NCI-H1694 treated with DMSO at 0.1 percent for 48 hours (cell line): ENCODE data around the gene SPIN1.

Source experiments
- DNase-seq: peaks from one replicate; lab custom pipeline; 2025; lab: John Stamatoyannopoulos, UW

SPIN1 gene

DNA sequence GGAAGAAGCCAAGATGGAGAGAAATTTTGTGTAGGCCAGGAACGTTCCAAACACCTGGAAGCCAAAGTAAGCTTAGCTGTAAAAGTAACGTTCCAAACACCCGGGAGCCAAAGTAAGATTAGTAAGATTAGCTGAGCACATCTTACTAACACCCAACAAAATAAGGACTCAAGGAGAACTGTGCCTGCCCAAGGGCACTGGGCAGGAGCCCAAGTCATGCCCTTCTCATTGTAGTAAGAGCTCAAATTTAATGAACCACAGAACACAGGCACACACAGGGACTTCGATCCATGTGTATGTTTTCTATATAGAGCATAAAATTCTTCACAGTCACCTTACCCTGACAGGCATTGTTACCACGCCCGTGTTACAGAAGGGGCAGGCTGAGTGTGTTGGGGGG is 110.6 kb downstream of the SPIN1 start:
- no peak for DNase-seq

DNA sequence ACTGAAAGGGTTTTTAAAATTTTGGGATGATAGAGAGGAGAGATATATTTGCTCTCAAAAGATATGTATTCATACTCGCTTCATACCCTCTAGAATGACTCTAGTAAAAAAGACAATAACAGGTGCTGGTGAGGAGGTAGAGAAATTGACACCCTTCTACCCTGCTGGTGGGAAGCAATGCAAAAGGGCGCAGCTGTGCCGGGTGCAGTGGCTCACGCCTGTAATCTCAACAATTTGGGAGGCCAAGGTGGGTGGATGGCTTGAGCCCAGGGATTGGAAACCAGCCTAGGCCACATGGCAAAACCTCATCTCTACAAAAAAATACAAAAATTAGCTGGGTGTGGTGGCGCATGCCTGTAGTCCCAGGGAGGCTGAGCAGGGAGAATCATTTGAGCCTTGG is 112.8 kb downstream of the SPIN1 start:
- DNase-seq = no peak

DNA sequence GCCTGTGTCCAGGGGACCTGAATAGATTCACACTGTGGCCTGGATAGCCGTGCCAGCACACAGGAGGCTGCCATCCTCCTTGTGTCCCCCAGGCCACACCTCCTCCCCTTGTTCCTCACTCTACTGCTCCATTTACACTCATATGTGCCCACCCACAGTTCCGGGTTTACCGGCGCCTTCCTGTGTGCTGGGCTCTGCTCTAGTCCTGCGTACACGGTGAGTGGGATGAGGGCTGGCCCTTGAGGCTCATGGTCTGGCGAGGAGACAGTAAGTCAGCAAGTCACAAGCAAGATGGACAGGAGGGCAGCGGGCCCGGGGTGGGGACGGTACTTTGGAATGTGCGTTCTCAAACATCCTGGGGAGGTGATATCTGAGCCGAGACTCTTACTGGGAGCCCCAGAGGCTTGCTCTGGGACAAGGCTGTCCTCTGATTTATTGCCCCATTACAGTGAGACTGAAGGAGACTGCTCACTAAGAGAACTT is 114.3 kb downstream of the SPIN1 start:
- no peak for DNase-seq

DNA sequence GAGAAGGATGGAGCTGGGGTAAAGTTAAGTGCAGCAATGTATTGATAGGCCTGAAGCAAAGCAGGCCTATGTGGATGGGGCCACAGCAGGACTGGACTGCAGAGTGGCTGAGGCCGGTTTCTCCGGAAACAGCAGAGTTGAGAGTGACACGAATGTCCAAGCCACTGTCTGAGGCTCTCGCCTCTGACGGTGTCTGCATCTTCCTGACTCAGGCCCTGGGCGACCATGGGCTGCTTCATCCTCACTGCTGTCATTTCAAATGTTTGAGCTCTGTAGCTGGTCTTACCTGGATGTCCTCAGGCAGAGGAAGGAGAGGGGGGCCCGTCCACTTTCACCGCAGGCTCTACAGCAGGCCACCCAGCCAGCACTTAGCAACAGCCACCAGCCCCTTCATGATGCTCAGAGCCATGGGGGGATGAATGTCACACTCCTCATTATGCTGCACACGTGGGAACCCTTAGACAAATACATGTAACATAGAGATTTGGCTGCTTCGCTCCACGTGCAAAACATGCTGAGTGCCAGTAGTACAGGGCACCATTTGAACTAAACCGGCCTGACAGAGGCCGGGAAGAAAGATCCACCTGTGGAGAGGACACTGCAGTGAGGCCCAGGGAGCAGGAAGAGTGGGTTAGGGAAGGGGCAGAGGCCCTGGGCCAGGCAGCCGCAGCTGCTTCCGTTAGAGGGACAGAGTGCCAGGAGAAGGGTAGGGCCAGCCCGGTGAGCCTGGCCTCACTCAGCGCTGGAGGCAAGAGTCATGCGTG is 115.0 kb downstream of the SPIN1 start:
- no peak for DNase-seq

DNA sequence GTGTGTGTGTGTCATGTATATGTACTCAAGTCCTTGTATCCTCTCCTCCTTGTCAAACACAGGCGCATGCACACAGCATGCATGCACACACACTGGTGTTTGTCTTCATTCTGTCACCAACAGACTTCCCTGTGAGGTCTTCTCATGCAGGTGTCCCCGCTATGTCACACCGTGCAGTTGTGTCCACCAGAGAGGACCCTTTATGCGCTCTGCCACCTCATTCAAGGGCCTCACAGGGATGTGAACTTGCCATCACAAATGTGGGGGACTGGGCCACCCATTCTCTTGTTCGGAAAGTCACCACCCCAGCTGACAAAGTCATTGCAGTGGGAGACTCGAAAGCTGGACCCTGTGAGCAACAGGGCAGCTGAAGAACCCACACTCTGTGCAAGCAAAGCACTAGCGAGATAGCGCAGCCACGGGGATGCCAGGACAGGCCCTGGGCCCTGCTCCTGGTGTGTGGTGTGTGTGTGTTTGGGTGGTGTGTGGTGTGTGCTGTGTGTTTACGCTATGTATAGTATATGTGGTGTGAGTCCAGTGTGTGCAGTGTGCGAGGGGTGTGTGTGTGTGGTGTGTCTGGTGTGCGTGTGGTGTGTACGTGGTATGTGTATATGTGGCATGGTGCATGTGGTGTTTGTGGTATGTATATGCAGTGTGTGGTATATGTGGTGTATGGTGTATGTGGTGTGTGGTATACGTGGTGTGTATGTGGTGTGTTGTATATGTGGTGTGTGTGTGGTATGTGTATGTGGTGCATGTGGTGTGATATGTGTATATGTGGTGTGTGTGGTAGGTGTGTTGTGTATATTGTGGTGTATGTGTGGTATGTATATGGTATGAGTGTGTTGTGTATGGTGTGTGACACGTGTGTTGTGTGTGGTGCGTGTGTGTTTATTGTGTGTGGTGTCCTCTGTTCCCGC is 115.9 kb downstream of the SPIN1 start:
- DNase-seq = no peak

DNA sequence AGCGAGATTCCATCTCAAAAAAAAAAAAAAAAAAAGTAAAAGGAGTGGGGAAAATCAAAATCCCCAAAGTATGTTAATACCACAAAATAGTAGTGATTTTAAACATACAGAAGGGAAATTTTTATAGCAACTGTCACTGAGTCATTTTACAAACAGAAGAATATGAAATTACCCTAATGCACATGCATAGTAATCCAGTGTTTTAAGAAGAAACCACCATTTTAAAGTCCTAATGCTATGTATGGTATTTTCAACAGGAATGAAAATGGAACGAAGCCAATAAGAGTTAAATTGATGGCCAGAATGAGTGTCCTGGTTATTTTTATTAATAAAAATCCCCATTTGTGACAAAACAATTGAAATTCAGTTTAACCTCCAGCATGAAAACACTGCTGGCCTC is 120.1 kb downstream of the SPIN1 start:
- DNase-seq = no peak

DNA sequence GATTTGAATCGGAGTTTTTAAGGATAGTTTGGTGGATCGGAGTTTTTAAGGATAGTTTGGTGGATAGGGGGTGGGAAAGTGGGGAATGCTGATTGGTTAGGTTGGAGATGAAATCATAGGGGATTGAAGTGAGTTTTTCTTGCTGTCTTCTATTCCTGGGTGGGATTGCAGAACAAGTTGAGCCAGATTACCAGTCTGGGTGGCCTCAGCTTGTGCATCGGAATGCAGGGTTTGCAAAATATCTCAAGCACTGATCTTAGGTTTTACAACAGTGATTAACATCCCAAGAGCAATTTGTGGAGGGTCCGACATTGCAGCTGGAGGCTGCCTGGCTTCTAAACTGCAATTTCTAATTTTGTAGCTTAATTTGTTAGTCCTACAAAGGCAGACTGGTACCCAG is 123.7 kb downstream of the SPIN1 start:
- no peak for DNase-seq

DNA sequence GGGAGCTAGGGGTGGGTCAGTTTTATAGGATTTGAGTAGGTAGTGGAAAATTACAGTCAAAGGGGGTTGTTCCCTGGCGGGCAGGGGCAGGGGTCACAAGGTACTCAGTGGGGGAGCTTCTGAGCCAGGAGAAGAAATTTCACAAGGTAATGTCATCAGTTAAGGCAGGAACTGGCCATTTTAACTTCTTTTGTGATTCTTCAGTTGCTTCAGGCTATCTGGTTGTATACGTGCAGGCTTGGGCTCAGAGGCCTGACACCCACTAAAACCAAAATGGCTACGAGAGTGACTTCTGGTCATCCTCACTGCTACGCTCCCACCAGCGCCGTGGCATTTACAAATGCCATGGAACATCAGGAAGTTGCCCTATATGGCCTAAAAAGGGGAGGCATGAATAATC is 126.0 kb downstream of the SPIN1 start:
- DNase-seq = no peak

DNA sequence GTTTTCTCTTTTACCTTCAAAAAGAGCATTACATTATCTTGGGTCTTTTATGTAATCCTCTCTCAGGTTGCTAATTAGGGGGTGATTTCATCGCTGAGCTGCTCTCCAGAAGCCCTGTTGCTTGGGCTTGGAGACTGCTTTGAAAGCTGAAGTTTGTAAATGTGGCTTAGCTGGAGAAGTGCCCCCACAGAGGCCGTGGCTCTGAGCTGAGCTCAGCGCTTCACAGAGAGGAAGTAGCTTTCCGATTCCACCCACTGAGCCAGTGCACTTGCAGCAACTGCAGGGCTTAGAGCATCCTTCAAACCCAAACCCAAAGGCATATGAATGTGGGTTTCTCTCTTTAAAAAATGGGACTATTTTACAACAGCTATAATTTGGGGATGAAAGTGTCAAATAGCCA is 133.1 kb downstream of the SPIN1 start:
- no peak for DNase-seq

DNA sequence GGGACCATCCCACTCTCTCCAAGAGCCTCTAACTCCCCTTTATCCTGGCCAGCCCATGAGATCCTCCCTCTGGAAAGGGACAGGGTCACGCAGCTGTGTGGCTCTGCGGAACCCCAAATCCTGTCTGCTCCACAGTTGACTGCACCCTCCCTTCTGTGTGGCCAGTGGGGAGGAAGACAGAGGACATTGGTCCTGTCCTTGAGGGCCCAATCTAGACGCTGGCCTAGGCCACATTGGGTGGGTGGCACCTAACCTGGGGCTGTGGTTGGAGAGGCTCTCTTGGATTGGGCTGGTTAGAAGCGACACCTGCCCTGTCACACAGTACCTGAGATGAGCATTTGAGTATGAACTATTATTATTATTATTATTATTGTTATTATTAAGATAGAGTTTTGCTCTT is 134.1 kb downstream of the SPIN1 start:
- no peak for DNase-seq

DNA sequence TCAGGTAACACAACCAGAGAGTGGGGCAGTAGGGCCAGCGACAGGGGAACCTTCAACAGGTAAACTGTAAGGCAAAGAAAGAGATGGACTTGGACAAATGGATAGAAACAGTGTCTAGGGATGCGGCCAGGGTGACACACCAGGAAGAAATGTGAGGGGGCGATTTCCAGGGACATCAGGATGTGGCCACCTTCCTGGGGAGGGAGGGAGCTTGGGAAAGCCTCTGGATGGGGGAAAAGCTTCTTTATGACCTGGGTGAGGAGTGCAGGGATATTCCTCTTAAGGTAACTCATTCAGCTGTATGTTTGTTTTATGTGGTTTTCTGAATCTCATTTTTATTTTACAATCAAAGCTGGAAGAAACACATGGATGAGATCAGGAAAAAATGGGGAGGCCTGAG is 134.8 kb downstream of the SPIN1 start:
- no peak for DNase-seq

DNA sequence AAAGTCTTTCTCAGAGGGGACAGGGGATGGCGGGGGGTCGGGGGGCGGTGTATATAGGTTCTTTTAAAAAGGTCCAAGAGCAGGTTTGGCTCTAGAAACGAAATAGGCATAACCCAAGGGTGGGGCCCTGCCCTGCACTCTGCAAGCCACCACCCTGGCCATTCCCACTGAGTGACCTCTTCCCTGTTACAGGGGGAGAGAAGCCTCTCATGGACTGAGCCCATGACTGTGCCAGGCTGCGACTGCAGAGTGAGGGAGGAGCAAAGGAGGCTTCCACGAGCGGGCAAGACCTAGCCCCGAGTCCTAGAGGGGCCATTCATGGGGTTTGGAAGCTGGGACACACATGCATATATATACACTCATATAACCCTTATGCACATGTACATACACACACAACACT is 136.7 kb downstream of the SPIN1 start:
- DNase-seq = no peak

DNA sequence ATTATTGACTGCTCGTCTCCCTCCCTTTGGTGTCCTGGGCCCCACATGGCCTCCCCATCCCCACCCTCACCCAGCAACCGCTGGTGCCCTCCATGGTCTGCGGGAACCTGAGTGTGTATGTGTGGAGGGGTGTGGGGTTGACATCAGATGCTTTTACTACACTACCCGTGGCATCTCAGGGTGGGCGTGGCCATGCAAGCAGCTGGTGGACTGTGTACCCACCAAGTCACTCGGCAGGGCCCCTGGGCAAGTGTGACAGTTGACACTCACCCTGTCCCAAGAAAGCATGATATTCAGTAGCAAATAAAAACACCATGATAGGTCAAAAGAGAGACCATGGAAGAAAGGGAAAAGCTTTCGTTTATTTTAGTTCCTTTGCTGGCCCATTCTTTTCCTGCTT is 139.4 kb downstream of the SPIN1 start:
- no peak for DNase-seq
